Measurements from ENCODE around the gene DNAJB6.

DNA sequence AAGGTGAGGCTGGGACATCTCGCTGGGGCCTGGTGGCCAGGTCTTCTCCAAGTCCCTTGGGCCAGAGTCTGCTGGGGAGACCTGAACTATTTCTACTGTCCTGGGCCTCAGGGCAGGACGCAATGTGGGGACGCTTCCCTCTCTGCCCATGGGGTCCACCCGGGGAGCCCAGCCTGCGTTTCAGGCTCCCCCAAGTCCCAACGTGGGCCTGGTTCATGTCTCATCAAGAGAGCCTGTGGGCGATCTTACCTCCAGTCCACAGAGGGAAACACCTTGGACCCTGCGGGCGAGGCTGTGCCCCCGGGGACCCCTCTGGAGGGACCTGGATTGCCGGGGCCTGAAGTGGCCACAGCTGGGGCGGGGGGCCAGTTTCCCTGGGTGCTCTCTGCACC is 91.7 kb downstream of the DNAJB6 start:
- TF ChIP-seq GATA3 (IDR thresholded peaks at IDR 0.05; ENCODE audit: low read depth, low read length), result no peak
- TF ChIP-seq GATA2 (IDR thresholded peaks at IDR 0.05; ENCODE audit: low read depth, low read length), result no peak
